Testis (tissue), 2 donors: ENCODE results near the gene CEACAM6.

Source experiments
- POLR2A ChIP-seq: fragments of 450-650 bp; IDR thresholded peaks from one replicate; pipeline ENCODE4 v1.6.1; 2017; ENCODE audit warnings: antibody characterized with exemption, mild to moderate bottlenecking, moderate library complexity
- TF ChIP-seq, protein P1 (sequence below), 3 experiments: fragments of 450-650 bp in 2 of 3; fragments of 200-600 bp in 1 of 3; sonication (generic) in 1 of 3; IDR thresholded peaks; one replicate each; pipeline ENCODE4 v1.5.1; 2016 to 2019; ENCODE audit warnings: antibody characterized with exemption in 3 of 3, mild to moderate bottlenecking in 2 of 3, moderate library complexity in 1 of 3

DNA sequence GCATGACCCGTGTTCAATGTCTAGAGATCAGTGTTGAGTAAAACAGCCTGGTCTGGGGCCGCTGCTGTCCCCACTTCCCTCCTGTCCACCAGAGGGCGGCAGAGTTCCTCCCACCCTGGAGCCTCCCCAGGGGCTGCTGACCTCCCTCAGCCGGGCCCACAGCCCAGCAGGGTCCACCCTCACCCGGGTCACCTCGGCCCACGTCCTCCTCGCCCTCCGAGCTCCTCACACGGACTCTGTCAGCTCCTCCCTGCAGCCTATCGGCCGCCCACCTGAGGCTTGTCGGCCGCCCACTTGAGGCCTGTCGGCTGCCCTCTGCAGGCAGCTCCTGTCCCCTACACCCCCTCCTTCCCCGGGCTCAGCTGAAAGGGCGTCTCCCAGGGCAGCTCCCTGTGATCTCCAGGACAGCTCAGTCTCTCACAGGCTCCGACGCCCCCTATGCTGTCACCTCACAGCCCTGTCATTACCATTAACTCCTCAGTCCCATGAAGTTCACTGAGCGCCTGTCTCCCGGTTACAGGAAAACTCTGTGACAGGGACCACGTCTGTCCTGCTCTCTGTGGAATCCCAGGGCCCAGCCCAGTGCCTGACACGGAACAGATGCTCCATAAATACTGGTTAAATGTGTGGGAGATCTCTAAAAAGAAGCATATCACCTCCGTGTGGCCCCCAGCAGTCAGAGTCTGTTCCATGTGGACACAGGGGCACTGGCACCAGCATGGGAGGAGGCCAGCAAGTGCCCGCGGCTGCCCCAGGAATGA lies 48.4 kb upstream of the CEACAM6 start:
- TF ChIP-seq, protein P1, sequence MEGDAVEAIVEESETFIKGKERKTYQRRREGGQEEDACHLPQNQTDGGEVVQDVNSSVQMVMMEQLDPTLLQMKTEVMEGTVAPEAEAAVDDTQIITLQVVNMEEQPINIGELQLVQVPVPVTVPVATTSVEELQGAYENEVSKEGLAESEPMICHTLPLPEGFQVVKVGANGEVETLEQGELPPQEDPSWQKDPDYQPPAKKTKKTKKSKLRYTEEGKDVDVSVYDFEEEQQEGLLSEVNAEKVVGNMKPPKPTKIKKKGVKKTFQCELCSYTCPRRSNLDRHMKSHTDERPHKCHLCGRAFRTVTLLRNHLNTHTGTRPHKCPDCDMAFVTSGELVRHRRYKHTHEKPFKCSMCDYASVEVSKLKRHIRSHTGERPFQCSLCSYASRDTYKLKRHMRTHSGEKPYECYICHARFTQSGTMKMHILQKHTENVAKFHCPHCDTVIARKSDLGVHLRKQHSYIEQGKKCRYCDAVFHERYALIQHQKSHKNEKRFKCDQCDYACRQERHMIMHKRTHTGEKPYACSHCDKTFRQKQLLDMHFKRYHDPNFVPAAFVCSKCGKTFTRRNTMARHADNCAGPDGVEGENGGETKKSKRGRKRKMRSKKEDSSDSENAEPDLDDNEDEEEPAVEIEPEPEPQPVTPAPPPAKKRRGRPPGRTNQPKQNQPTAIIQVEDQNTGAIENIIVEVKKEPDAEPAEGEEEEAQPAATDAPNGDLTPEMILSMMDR (IDR thresholded peaks at IDR 0.05): peak in 2 of 3 experiments; percentile 43 to 54
- TF ChIP-seq POLR2A: no peak
